NCI-H128 (cell line): ENCODE data around the gene TGIF2.
"Not testable (repeated sequence)": the region's sequence is repeated elsewhere in the genome, so short reads cannot be mapped to it uniquely, and the experiment has no call there.

Experiments used
- DNase-seq: peaks from one replicate; lab custom pipeline; 2025; ENCODE audit not compliant: unreplicated experiment; lab: John Stamatoyannopoulos, UW

The TGIF2 gene

GRCh38 chr20:36611625-36612024, 38.2 kb downstream of the TGIF2 start:
- no peak for DNase-seq

GRCh38 chr20:36613974-36614373, 40.6 kb downstream of the TGIF2 start:
- DNase-seq: peak; percentile 53

- no peak for DNase-seq
Observed at GRCh38 chr20:36614781-36615557, 41.6 kb downstream of the TGIF2 start.

GRCh38 chr20:36620917-36621316, 47.5 kb downstream of the TGIF2 start:
- no peak for DNase-seq

- no peak for DNase-seq
Observed at GRCh38 chr20:36623444-36623843, 50.0 kb downstream of the TGIF2 start.

- no peak for DNase-seq
Observed at GRCh38 chr20:36624068-36624943, 50.9 kb downstream of the TGIF2 start.

GRCh38 chr20:36624944-36625324, 51.5 kb downstream of the TGIF2 start:
- no peak for DNase-seq

GRCh38 chr20:36628076-36628475, 54.7 kb downstream of the TGIF2 start:
- DNase-seq: no peak

- no peak for DNase-seq
Observed at GRCh38 chr20:36629719-36630681, 56.6 kb downstream of the TGIF2 start.

- no peak for DNase-seq
Observed at GRCh38 chr20:36631646-36632045, 58.2 kb downstream of the TGIF2 start.

- no peak for DNase-seq
Observed at GRCh38 chr20:36632147-36632486, 58.7 kb downstream of the TGIF2 start.

- no peak for DNase-seq
Observed at GRCh38 chr20:36632487-36633284, 59.3 kb downstream of the TGIF2 start.

GRCh38 chr20:36633285-36633772, 59.9 kb downstream of the TGIF2 start:
- DNase-seq: no peak

GRCh38 chr20:36634342-36634741, 60.9 kb downstream of the TGIF2 start:
- DNase-seq: no peak

GRCh38 chr20:36638876-36639400, 65.5 kb downstream of the TGIF2 start:
- not testable (repeated sequence) for DNase-seq

- DNase-seq: no peak
Observed at GRCh38 chr20:36641506-36641843, 68.1 kb downstream of the TGIF2 start.

GRCh38 chr20:36642136-36642535, 68.7 kb downstream of the TGIF2 start:
- DNase-seq: no peak
